C4-2B (cell line): Measurements from ENCODE around the gene MTNR1A.

ENCODE experiments used
- H3K27ac ChIP-seq: fragments of 450-650 bp; 2 replicates; pipeline ENCODE4 v1.5.1; 2017
- CTCF ChIP-seq: fragments of 450-650 bp; conservative IDR thresholded peaks from 2 replicates; pipeline ENCODE4 v1.5.1; 2017; ENCODE audit warnings: mild to moderate bottlenecking
- ZFX ChIP-seq: fragments of 450-650 bp; IDR thresholded peaks from 2 replicates; pipeline ENCODE4 v1.6.1; 2017

Gene MTNR1A

GRCh38 chr4:186487726-186488125 lies 67.6 kb downstream of the MTNR1A start:
- TF ChIP-seq ZFX: no peak
- no peak for TF ChIP-seq CTCF
- H3K27ac ChIP-seq: no peak overlapping the region

- TF ChIP-seq CTCF (no peak), ZFX (no peak)
- H3K27ac ChIP-seq: no peak overlapping the region
These were observed 69.2 kb downstream of the MTNR1A start for GRCh38 chr4:186486172-186486571.

GRCh38 chr4:186485561-186486062 lies 69.8 kb downstream of the MTNR1A start:
- TF ChIP-seq CTCF: no peak
- no peak overlapping the region for H3K27ac ChIP-seq

- H3K27ac ChIP-seq: no peak overlapping the region
- TF ChIP-seq CTCF: no peak
- TF ChIP-seq ZFX: no peak
These were observed 70.2 kb downstream of the MTNR1A start for GRCh38 chr4:186485150-186485549.

- H3K27ac ChIP-seq: no peak overlapping the region
- TF ChIP-seq ZFX (no peak), CTCF (no peak)
These were observed 71.7 kb downstream of the MTNR1A start for GRCh38 chr4:186483656-186484055.
